ENCODE data around the gene NMUR2. TPM values are rescaled to one million over a fixed set of nuclear protein-coding genes. Genes with fewer than 3 reads are reported as not detected.

The NMUR2 gene
- total RNA-seq, 1 donor from 2014 or later, result 1.8 TPM

DNA sequence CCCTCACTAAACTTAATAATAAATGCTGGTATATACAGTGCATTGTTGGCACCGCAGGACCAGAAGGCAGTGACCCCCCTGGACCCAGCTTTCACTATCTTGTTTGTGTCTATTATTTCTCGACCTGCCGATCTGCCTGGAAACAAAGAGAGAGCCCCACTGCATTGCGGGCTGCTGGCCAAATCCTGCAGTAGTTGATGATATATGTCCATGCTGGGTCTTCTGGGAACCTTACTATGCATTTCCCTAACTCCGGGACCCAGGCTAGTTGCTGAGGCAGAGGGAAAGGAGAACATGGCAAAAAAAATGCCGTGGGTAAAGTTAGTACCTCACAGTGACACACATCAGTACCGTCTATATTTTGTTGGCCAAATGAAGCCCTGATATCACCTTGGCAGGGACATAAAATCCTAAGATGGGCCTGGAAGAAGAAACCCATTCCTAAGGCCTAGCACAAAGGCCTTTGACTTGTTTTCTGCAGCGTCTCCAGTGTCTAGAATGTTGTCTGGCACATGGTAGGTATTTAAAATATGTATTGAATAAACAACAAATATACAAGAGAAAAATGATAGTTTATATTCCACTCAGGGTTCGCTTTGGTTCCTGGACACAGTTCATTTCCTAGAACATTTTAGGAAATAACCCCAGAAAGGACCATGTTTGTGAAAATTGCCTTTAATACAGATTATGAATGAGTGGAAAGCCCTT, 46.1 kb downstream of the NMUR2 start:
- H3K9me3 Mint-ChIP-seq, result no peaks in the 10 kb centered on the region
- H3K36me3 Mint-ChIP-seq, result no peaks in the 10 kb centered on the region
- no peaks in the 10 kb centered on the region for H3K27me3 Mint-ChIP-seq (ENCODE audit: low read depth)
- TF ChIP-seq, protein P1, sequence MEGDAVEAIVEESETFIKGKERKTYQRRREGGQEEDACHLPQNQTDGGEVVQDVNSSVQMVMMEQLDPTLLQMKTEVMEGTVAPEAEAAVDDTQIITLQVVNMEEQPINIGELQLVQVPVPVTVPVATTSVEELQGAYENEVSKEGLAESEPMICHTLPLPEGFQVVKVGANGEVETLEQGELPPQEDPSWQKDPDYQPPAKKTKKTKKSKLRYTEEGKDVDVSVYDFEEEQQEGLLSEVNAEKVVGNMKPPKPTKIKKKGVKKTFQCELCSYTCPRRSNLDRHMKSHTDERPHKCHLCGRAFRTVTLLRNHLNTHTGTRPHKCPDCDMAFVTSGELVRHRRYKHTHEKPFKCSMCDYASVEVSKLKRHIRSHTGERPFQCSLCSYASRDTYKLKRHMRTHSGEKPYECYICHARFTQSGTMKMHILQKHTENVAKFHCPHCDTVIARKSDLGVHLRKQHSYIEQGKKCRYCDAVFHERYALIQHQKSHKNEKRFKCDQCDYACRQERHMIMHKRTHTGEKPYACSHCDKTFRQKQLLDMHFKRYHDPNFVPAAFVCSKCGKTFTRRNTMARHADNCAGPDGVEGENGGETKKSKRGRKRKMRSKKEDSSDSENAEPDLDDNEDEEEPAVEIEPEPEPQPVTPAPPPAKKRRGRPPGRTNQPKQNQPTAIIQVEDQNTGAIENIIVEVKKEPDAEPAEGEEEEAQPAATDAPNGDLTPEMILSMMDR (IDR thresholded peaks at IDR 0.05; ENCODE audit: unreplicated experiment), result no peak
- H3K27ac Mint-ChIP-seq, result peak overlapping the region; percentile 76
- DNase-seq (ENCODE audit: low spot score in 2 of 2, unreplicated experiment in 2 of 2), result no peak
- H3K4me3 Mint-ChIP-seq, result no peak overlapping the region
- H3K4me1 Mint-ChIP-seq, result peaks cover 26% of the 10 kb centered on the region

DNA sequence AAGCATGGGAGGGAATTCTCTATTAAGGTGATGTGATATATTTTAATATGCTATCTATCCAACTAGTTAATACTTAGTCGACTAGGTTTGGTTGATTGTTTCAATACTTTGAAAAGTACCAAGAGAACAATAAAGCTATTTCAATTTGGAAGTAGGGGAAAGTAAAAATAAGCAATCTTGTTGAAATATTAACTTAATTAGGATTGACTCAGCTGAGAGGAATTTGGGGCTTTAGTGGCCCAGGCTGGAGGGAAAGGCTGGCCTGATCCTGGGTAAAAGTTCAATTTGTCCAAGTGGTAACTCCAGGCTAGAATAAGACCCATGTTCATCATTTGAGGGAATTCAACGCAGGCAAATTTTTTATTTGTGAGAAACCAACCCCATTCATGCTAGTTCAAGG, 48.6 kb downstream of the NMUR2 start:
- no peak overlapping the region for H3K27ac Mint-ChIP-seq
- H3K36me3 Mint-ChIP-seq, result no peaks in the 10 kb centered on the region
- no peaks in the 10 kb centered on the region for H3K27me3 Mint-ChIP-seq (ENCODE audit: low read depth)
- TF ChIP-seq, protein P1 (IDR thresholded peaks at IDR 0.05; ENCODE audit: unreplicated experiment), result no peak
- H3K4me3 Mint-ChIP-seq, result no peak overlapping the region
- peaks cover 36% of the 10 kb centered on the region for H3K4me1 Mint-ChIP-seq
- no peaks in the 10 kb centered on the region for H3K9me3 Mint-ChIP-seq
- DNase-seq (ENCODE audit: low spot score in 2 of 2, unreplicated experiment in 2 of 2), result no peak

DNA sequence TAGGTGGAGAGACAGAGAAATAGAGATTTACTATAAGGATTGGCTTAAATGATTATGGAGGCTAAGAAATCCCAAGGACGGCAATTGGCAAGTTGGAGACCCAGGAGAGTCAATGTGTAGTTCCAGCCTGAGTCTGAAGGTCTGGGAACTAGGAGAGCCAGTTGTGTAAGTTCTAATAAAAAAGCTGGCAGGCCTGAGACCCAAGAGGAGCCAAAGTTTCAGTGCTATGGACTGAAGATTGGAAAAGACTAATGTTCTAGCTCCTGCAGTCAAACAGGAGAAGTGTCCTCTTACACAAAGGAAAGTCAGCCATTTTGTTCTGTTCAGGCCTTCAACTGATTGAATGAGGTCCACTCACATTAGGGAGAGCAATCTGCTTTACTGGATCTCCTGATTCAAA, 50.0 kb downstream of the NMUR2 start:
- TF ChIP-seq, protein P1 (IDR thresholded peaks at IDR 0.05; ENCODE audit: unreplicated experiment), result no peak
- no peaks in the 10 kb centered on the region for H3K36me3 Mint-ChIP-seq
- no peak overlapping the region for H3K4me3 Mint-ChIP-seq
- no peak overlapping the region for H3K27ac Mint-ChIP-seq
- H3K9me3 Mint-ChIP-seq, result no peaks in the 10 kb centered on the region
- H3K27me3 Mint-ChIP-seq (ENCODE audit: low read depth), result no peaks in the 10 kb centered on the region
- peaks cover 34% of the 10 kb centered on the region for H3K4me1 Mint-ChIP-seq
- no peak for DNase-seq (ENCODE audit: low spot score in 2 of 2, unreplicated experiment in 2 of 2)

GRCh38 chr5:152353001-152353400, 52.1 kb downstream of the NMUR2 start:
- Mint-ChIP-seq H3K36me3 (no peaks in the 10 kb centered on the region), H3K9me3 (no peaks in the 10 kb centered on the region), H3K27me3 (ENCODE audit: low read depth) (no peaks in the 10 kb centered on the region), H3K4me3 (no peak overlapping the region), H3K4me1 (peaks cover 21% of the 10 kb centered on the region), H3K27ac (no peak overlapping the region)
- DNase-seq (ENCODE audit: low spot score in 2 of 2, unreplicated experiment in 2 of 2), result no peak
- TF ChIP-seq, protein P1 (IDR thresholded peaks at IDR 0.05; ENCODE audit: unreplicated experiment), result no peak

GRCh38 chr5:152349683-152350526, 55.2 kb downstream of the NMUR2 start:
- peak in 1 of 2 experiments; percentile 40 for DNase-seq (ENCODE audit: low spot score in 2 of 2, unreplicated experiment in 2 of 2)
- H3K36me3 Mint-ChIP-seq, result no peaks in the 10 kb centered on the region
- TF ChIP-seq, protein P1 (IDR thresholded peaks at IDR 0.05; ENCODE audit: unreplicated experiment), result peak; percentile 86
- no peak overlapping the region for H3K27ac Mint-ChIP-seq
- H3K27me3 Mint-ChIP-seq (ENCODE audit: low read depth), result no peaks in the 10 kb centered on the region
- H3K9me3 Mint-ChIP-seq, result no peaks in the 10 kb centered on the region
- peaks cover 17% of the 10 kb centered on the region for H3K4me1 Mint-ChIP-seq
- H3K4me3 Mint-ChIP-seq, result no peak overlapping the region
